Hepatocyte (in vitro differentiated cells): ENCODE data around the gene PPID. TPM values are rescaled to one million over a fixed set of nuclear protein-coding genes. Genes with fewer than 3 reads are reported as not detected.

ENCODE experiments used
- DNase-seq: peaks from one replicate; pipeline ENCODE4 v3.0.0-alpha.2; 2016; ENCODE audit warnings: low spot score
- H2AFZ ChIP-seq: fragments of 200-600 bp; sonication (generic); 2 replicates; pipeline ENCODE4 v1.6.0; 2016; ENCODE audit warnings: antibody characterized with exemption, mild to moderate bottlenecking
- H3K27ac ChIP-seq: fragments of 200-600 bp; sonication (generic); 2 replicates; pipeline ENCODE4 v1.5.1; 2016; ENCODE audit warnings: mild to moderate bottlenecking
- H3K27me3 ChIP-seq: fragments of 200-600 bp; sonication (generic); 2 replicates; pipeline ENCODE4 v1.6.1; 2016
- H3K36me3 ChIP-seq: fragments of 200-600 bp; sonication (generic); replicated peaks from 2 replicates; pipeline ENCODE4 v1.5.1; 2016; ENCODE audit warnings: low read depth; ENCODE audit not compliant: insufficient read depth
- H3K4me1 ChIP-seq: fragments of 200-600 bp; sonication (generic); 2 replicates; pipeline ENCODE4 v1.5.1; 2016; ENCODE audit warnings: mild to moderate bottlenecking, moderate library complexity; ENCODE audit not compliant: insufficient read depth
- H3K4me2 ChIP-seq: fragments of 200-600 bp; sonication (generic); 2 replicates; pipeline ENCODE4 v1.6.0; 2016
- H3K4me3 ChIP-seq: fragments of 200-600 bp; sonication (generic); 2 replicates; pipeline ENCODE4 v1.5.1; 2016; ENCODE audit warnings: mild to moderate bottlenecking
- H3K79me2 ChIP-seq: fragments of 200-600 bp; sonication (generic); 2 replicates; pipeline ENCODE4 v1.6.0; 2017; ENCODE audit warnings: mild to moderate bottlenecking
- H3K9me2 ChIP-seq: fragments of 200-600 bp; sonication (generic); replicated peaks from 2 replicates; pipeline ENCODE4 v1.6.0; 2017; ENCODE audit warnings: mild to moderate bottlenecking; ENCODE audit not compliant: insufficient read depth
- H3K9me3 ChIP-seq: fragments of 200-600 bp; sonication (generic); 2 replicates; pipeline ENCODE4 v1.5.1; 2016; ENCODE audit warnings: low read depth, mild to moderate bottlenecking
- H4K20me1 ChIP-seq: fragments of 200-600 bp; sonication (generic); 2 replicates; pipeline ENCODE4 v1.6.0; 2016; ENCODE audit warnings: mild to moderate bottlenecking; ENCODE audit not compliant: insufficient read depth, poor library complexity, severe bottlenecking
- CTCF ChIP-seq: fragments of 200-600 bp; sonication (generic); IDR thresholded peaks from 2 replicates; pipeline ENCODE4 v1.5.1; 2016; ENCODE audit warnings: antibody characterized with exemption, mild to moderate bottlenecking; ENCODE audit not compliant: poor library complexity
- EZH2 ChIP-seq: fragments of 200-600 bp; sonication (generic); IDR thresholded peaks from 2 replicates; pipeline ENCODE4 v1.6.1; 2016; ENCODE audit warnings: antibody characterized with exemption, mild to moderate bottlenecking, borderline replicate concordance
- EZH2phosphoT487 ChIP-seq: fragments of 200-600 bp; sonication (generic); IDR thresholded peaks from one replicate; pipeline ENCODE4 v1.6.1; 2018; ENCODE audit warnings: antibody characterized with exemption, mild to moderate bottlenecking, low read depth, moderate library complexity; ENCODE audit not compliant: unreplicated experiment, severe bottlenecking
- WGBS: methylation state at CpG from one replicate; pipeline ENCODE4 v1.1.6; 2016; ENCODE audit warnings: low lambda C conversion rate; ENCODE audit errors: missing lambda C conversion rate; 5-methylcytosine and 5-hydroxymethylcytosine counted together
- polyA plus RNA-seq: library from polyadenylated mRNA; unstranded; fragments of >200 nt; fragmentation: Nextera tagmentation; extraction: Ambion mirVana; gene quantifications from 2 replicates; pipeline ENCODE4 v1.2.1, GENCODE V29; 2016
- total RNA-seq: library from RNA; depleted of rRNA; stranded (reverse); fragments of >200 nt; gene quantifications from 2 replicates; pipeline ENCODE4 v1.2.3, GENCODE V29; 2014

PPID gene
- total and polyA plus RNA-seq, 2 experiments from 2014 or later = 41.2 to 49.3 TPM

DNA sequence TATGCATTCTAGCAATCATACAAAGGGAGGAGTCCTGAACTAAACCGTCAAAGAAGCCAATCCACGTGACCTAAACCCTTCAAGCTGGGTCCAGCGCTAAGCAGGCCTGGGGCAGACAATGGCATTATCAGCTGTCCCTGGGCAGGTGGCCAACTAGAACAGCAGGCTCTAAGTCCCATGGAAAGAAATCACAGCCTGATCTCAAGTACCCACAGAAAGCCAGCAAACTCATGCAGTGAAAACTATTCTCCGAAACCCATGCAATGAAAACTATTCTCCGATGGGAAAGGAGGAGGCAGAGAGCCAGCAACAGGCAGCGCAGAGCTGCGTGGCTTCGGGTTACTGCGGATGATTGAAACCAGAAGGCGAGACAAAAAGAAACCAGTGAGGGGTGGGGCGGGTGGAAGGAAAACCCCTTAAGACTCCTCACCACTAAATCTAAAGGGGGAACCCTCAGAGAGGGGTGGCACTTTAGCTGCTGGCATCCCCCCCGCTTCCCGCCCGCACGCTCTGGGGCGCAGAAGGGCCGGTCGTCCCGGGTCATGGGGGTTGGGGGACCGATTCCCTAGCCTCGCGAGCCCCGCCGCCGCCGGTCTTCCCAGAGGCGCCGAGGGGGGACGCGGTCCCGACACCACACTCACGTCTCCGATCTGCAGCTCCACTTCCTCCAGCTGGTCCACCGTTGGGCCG, 52.1 kb downstream of the PPID start:
- Histone ChIP-seq H3K4me2 (peak overlapping the region; percentile 90), H4K20me1 (no peaks in the 10 kb centered on the region), H2AFZ (peak overlapping the region; percentile 56), H3K79me2 (peaks cover 57% of the 10 kb centered on the region), H3K9me2 (no peaks in the 10 kb centered on the region), H3K27ac (peak overlapping the region; percentile 87), H3K27me3 (no peaks in the 10 kb centered on the region), H3K36me3 (no peaks in the 10 kb centered on the region), H3K9me3 (no peaks in the 10 kb centered on the region), H3K4me1 (peaks cover 4% of the 10 kb centered on the region), H3K4me3 (peak overlapping the region; percentile 37)
- peak; percentile 85 for DNase-seq
- under 1% methylated on average over 35 of the region's 35 CpGs for WGBS
- TF ChIP-seq CTCF (no peak), EZH2 (no peak), EZH2phosphoT487 (no peak)

DNA sequence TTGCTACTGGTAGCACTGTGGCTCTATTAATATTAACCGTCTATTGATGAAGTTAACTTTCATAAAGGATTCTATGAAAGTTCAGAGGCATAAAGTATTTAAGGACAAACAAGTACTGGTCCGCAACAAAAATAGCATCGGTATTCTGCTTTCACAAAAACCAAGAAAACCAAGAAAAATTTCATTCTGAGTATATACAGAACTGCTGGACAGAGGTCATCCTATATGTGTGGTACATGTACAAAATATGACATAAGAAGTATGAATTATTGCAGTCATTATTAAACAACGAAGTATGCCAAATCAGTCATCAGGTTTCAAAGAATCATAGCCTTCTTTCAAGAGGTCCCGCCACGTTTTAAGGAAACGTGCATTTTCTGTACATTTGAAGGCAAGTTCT, 53.9 kb downstream of the PPID start:
- Histone ChIP-seq H3K4me2 (no peak overlapping the region), H3K4me1 (peaks cover 4% of the 10 kb centered on the region), H3K27ac (no peak overlapping the region), H3K9me3 (no peaks in the 10 kb centered on the region), H4K20me1 (no peaks in the 10 kb centered on the region), H3K9me2 (no peaks in the 10 kb centered on the region), H3K27me3 (no peaks in the 10 kb centered on the region), H3K36me3 (no peaks in the 10 kb centered on the region), H2AFZ (no peak overlapping the region), H3K4me3 (no peak overlapping the region), H3K79me2 (peaks cover 50% of the 10 kb centered on the region)
- WGBS = 95% methylated on average over 7 of the region's 7 CpGs
- DNase-seq = no peak
- TF ChIP-seq CTCF (no peak), EZH2 (no peak), EZH2phosphoT487 (no peak)

GRCh38 chr4:158667651-158668198, 55.5 kb downstream of the PPID start:
- no peaks in the 10 kb centered on the region for H3K36me3 ChIP-seq
- no peak overlapping the region for H3K27ac ChIP-seq
- DNase-seq = peak; percentile 14
- H3K9me3 ChIP-seq = no peaks in the 10 kb centered on the region
- H2AFZ ChIP-seq = no peak overlapping the region
- H3K4me1 ChIP-seq = no peaks in the 10 kb centered on the region
- 76% methylated on average over 3 of the region's 3 CpGs for WGBS
- H3K4me3 ChIP-seq = no peak overlapping the region
- no peaks in the 10 kb centered on the region for H4K20me1 ChIP-seq
- TF ChIP-seq CTCF (peak; percentile 42), EZH2 (no peak)
- no peaks in the 10 kb centered on the region for H3K9me2 ChIP-seq
- H3K27me3 ChIP-seq = no peaks in the 10 kb centered on the region
- no peak overlapping the region for H3K4me2 ChIP-seq
- peaks cover 36% of the 10 kb centered on the region for H3K79me2 ChIP-seq
